Measurements from ENCODE around the gene SMIM9. TPM values are rescaled to one million over a fixed set of nuclear protein-coding genes. Genes with fewer than 3 reads are reported as not detected.
"Not testable (repeated sequence)": the region's sequence is repeated elsewhere in the genome, so short reads cannot be mapped to it uniquely, and the experiment has no call there.

The SMIM9 gene
- total RNA-seq, 4 donors from 2014 or later = not detected

DNA sequence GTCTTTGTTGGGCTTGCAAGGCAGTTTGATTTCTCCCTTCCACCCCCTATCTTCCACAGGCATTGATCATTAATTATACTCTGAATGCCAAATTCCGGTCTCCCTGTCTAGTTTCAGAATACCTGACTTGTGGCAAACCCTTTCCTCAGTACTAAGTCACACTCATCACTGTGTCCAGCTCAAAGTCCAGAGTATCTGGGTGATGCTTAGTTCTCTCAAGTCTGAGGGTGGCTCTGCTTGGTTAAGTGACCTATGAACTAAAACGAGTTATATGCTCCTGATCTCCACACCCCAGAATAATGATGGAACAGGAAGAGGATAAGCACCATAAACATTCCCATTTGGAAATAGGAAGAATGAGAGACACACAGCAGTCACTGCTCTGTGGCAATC is 6.5 kb downstream of the SMIM9 start:
- WGBS, 2 donors (ENCODE audit: low coverage in 1 of 2) = 83% methylated on average over 1 of the region's 2 CpGs; no CpG with 5 or more reads in 1 of the 2 donors
- no peaks in the 10 kb centered on the region for H3K9me3 ChIP-seq
- TF ChIP-seq POLR2A (IDR thresholded peaks at IDR 0.05) (no peak), POLR2AphosphoS5 (IDR thresholded peaks at IDR 0.05) (no peak), EP300 (IDR thresholded peaks at IDR 0.05) (no peak)
- TF ChIP-seq, protein P1, sequence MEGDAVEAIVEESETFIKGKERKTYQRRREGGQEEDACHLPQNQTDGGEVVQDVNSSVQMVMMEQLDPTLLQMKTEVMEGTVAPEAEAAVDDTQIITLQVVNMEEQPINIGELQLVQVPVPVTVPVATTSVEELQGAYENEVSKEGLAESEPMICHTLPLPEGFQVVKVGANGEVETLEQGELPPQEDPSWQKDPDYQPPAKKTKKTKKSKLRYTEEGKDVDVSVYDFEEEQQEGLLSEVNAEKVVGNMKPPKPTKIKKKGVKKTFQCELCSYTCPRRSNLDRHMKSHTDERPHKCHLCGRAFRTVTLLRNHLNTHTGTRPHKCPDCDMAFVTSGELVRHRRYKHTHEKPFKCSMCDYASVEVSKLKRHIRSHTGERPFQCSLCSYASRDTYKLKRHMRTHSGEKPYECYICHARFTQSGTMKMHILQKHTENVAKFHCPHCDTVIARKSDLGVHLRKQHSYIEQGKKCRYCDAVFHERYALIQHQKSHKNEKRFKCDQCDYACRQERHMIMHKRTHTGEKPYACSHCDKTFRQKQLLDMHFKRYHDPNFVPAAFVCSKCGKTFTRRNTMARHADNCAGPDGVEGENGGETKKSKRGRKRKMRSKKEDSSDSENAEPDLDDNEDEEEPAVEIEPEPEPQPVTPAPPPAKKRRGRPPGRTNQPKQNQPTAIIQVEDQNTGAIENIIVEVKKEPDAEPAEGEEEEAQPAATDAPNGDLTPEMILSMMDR (IDR thresholded peaks at IDR 0.05) = no peak

DNA sequence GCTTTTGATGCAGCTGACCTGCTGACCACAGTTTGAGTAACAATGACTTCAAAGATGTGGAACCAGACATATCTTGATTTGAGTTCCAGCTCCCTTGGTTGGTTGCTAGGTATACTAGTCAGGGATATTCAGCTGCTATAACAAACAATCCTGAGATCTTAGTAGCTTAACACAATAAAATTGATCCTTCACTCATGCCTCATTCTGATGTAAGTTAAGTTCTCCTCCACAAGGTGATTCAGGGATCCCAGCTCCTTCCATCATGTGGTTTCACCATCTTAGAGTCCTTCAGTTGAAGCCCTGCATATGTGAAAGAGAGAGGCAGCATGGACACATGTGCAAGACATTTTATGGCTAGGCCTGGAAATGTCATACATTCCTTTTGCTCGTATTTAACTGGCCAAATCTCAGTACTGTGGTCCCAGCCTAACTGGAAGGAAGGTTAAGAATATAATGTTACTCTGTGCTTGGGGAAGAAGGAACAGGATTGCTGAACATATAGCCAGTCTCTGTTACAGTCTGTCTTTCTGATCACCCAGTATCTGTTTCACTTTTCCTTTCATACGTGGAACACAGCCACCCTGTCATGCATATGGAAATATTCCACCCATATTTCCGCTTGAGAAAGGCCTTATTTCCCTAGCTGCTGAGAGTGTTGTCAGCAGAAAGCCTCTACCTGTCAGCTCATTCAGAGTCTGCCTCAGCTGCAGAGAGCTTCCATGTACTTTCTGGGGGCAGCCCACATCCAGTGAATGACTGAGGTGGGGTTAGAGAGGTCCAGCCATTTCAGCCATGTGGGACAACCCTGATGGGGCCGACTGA is 7.1 kb downstream of the SMIM9 start:
- WGBS, 2 donors (ENCODE audit: low coverage in 1 of 2) = 45 to 56% methylated on average over 3 of the region's 4 CpGs
- Histone ChIP-seq H3K27me3 (no peaks in the 10 kb centered on the region), H3K4me1 (no peaks in the 10 kb centered on the region), H3K4me3 (no peak overlapping the region), H3K9me3 (no peaks in the 10 kb centered on the region), H3K36me3 (no peaks in the 10 kb centered on the region), H3K27ac (no peak overlapping the region)
- TF ChIP-seq EP300 (IDR thresholded peaks at IDR 0.05) (no peak), POLR2A (IDR thresholded peaks at IDR 0.05) (no peak), POLR2AphosphoS5 (IDR thresholded peaks at IDR 0.05) (no peak)
- TF ChIP-seq, protein P1 (IDR thresholded peaks at IDR 0.05) = no peak
- ATAC-seq = no peak

More for the DNA sequence above, 6.5 kb downstream of the SMIM9 start:
- ATAC-seq = no peak
- no peak overlapping the region for H3K27ac ChIP-seq
- no peak overlapping the region for H3K4me3 ChIP-seq
- no peaks in the 10 kb centered on the region for H3K4me1 ChIP-seq
- no peaks in the 10 kb centered on the region for H3K27me3 ChIP-seq
- H3K36me3 ChIP-seq = no peaks in the 10 kb centered on the region

DNA sequence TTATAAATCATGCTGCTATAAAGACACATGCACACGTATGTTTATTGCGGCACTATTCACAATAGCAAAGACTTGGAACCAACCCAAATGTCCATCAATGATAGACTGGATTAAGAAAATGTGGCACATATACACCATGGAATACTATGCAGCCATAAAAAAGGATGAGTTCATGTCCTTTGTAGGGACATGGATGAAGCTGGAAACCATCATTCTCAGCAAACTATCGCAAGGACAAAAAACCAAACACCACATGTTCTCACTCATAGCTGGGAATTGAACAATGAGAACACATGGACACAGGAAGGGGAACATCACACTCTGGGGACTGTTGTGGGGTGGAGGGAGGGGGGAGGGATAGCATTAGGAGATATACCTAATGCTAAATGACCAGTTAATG is 8.9 kb downstream of the SMIM9 start:
- H3K4me3 ChIP-seq, H3K9me3 ChIP-seq, H3K27ac ChIP-seq, H3K4me1 ChIP-seq, H3K36me3 ChIP-seq, ATAC-seq, H3K27me3 ChIP-seq: not testable (repeated sequence)
- no CpG with 5 or more reads among the region's 3 CpGs for WGBS, 2 donors (ENCODE audit: low coverage in 1 of 2)

DNA sequence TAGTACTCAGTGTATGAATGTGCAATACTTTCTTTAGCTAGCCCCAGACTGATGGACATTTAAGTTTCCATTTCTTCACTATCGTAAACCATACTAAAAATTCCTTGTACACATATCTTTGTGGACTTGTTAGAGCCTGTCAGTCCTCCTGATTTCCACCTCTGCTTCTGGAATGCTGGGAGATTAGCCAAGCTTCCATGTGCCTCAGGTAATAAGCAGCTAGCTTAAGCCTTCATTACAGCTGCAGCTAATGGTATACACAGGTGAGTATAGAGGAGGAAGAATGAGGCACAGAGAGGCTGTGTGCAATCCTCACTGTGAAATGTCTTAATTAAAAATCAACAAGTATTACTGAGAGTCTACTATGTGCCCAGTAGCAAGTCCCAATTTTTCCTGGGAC is 9.8 kb downstream of the SMIM9 start:
- TF ChIP-seq POLR2A (IDR thresholded peaks at IDR 0.05) (no peak), POLR2AphosphoS5 (IDR thresholded peaks at IDR 0.05) (no peak), EP300 (IDR thresholded peaks at IDR 0.05) (no peak)
- TF ChIP-seq, protein P1 (IDR thresholded peaks at IDR 0.05) = no peak
- H3K4me3 ChIP-seq = no peak overlapping the region
- H3K9me3 ChIP-seq = no peaks in the 10 kb centered on the region
- no peaks in the 10 kb centered on the region for H3K4me1 ChIP-seq
- no peak for ATAC-seq
- H3K27ac ChIP-seq = no peak overlapping the region
- 67 to 80% methylated on average over 1 of the region's 1 CpG for WGBS, 2 donors (ENCODE audit: low coverage in 1 of 2)
- H3K36me3 ChIP-seq = no peaks in the 10 kb centered on the region
- H3K27me3 ChIP-seq = no peaks in the 10 kb centered on the region

DNA sequence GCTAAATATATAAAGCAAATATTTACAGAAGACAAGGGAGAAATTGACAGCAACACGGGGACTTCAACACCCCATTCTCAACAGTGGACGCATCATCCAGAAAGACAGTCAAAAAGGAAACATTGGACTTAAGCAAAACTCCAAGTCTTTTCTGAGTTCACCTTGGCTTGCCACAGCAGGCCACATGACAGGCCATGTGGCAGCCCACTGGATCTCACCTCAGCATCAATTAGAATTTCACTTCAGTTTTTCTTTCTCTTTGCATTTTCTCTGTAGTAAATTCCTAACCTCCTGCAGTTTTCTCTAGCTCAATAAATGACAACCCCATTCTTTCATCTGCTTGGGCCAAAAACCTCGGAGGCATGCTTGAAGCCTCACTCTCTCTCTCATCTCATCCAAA is 12.4 kb downstream of the SMIM9 start:
- H3K4me3 ChIP-seq = no peak overlapping the region
- no peaks in the 10 kb centered on the region for H3K4me1 ChIP-seq
- H3K36me3 ChIP-seq = no peaks in the 10 kb centered on the region
- TF ChIP-seq POLR2A (IDR thresholded peaks at IDR 0.05) (no peak), EP300 (IDR thresholded peaks at IDR 0.05) (no peak), POLR2AphosphoS5 (IDR thresholded peaks at IDR 0.05) (no peak)
- TF ChIP-seq, protein P1 (IDR thresholded peaks at IDR 0.05) = no peak
- no peaks in the 10 kb centered on the region for H3K27me3 ChIP-seq
- no peak overlapping the region for H3K27ac ChIP-seq
- no peak for ATAC-seq
- H3K9me3 ChIP-seq = no peaks in the 10 kb centered on the region
- 54 to 64% methylated on average over 3 of the region's 3 CpGs for WGBS, 2 donors (ENCODE audit: low coverage in 1 of 2)
